GM12878 (cell line): Measurements from ENCODE around the gene KCNJ16. TPM values are rescaled to one million over a fixed set of nuclear protein-coding genes. Genes with fewer than 3 reads are reported as not detected.

Experiments
- ATAC-seq: fragments of 200-7000 bp; cut with Tn5 transposase; 3 replicates; pipeline ENCODE4 v1.9.1; 2020; ENCODE audit warnings: mild to moderate bottlenecking, moderate library complexity
- BruUV-seq: library from RNA; stranded (reverse); fragments of 400-500 nt; replicated peaks from 2 replicates; lab custom pipeline; 2021; lab: Mats Ljungman, UMichigan
- CTCF ChIA-PET: fragments of 300-600 bp; sonication (Branson Sonifier 250); formaldehyde crosslinking; extraction: SDS; loops from one replicate; lab custom pipeline; 2021; ENCODE audit warnings: inconsistent platforms; lab: Yijun Ruan, JAX
- POLR2A ChIA-PET: fragments of 350-600 bp; formaldehyde crosslinking; extraction: SDS; loops from one replicate; lab custom pipeline; 2021; ENCODE audit warnings: inconsistent platforms; lab: Charles Lee
- RAD21 ChIA-PET: fragments of 300-600 bp; sonication (Branson Sonifier 250); formaldehyde crosslinking; loops from one replicate; lab custom pipeline; 2023; ENCODE audit warnings: antibody characterized with exemption; ENCODE audit not compliant: unreplicated experiment; lab: Charles Lee
- SMC1A ChIA-PET: fragments of 300-600 bp; sonication (Branson Sonifier 250); formaldehyde crosslinking; loops from one replicate; lab custom pipeline; 2023; ENCODE audit not compliant: unreplicated experiment, uncharacterized antibody; lab: Charles Lee
- DNase-seq: peaks from one replicate; pipeline ENCODE4 v3.0.0-alpha.2; 2011; ENCODE audit warnings: low read depth, low spot score
- FAIRE-seq: peaks from 3 replicates; lab custom pipeline; 2011; peaks lifted over from hg19 to GRCh38; lab: Jason Lieb, UNC
- H2AFZ ChIP-seq: 2 replicates; pipeline ENCODE4 v1.6.0; 2011; ENCODE audit warnings: low read depth, low read length, control low read depth; ENCODE audit not compliant: control insufficient read depth
- H3K27ac ChIP-seq: 2 replicates; pipeline ENCODE4 v1.5.1; 2011; ENCODE audit warnings: control low read depth; ENCODE audit not compliant: control insufficient read depth, insufficient read depth
- H3K27me3 ChIP-seq, 2 experiments: replicated peaks in 1 of 2; 2 replicates each; pipeline versions ENCODE4 v1.6.0 to v1.6.1; 2011; ENCODE audit warnings: low read length in 1 of 2; ENCODE audit not compliant: control insufficient read depth in 2 of 2, insufficient read depth in 2 of 2
- H3K36me3 ChIP-seq, 2 experiments: 2 replicates each; pipeline ENCODE4 v1.5.1; 2011; ENCODE audit warnings: low read length in 1 of 2; ENCODE audit not compliant: control insufficient read depth in 2 of 2, insufficient read depth in 2 of 2
- H3K4me1 ChIP-seq: 2 replicates; pipeline ENCODE4 v1.6.1; 2011; ENCODE audit warnings: mild to moderate bottlenecking, low read length, moderate library complexity, mixed read lengths; ENCODE audit not compliant: control insufficient read depth, insufficient read depth
- H3K4me2 ChIP-seq: 2 replicates; pipeline ENCODE4 v1.6.0; 2011; ENCODE audit warnings: control low read depth; ENCODE audit not compliant: control insufficient read depth, insufficient read depth
- H3K4me3 ChIP-seq: fragments of 200-600 bp; sonication (generic); 2 replicates; pipeline ENCODE4 v1.5.1; 2016
- H3K79me2 ChIP-seq: 2 replicates; pipeline ENCODE4 v1.6.0; 2011; ENCODE audit warnings: low read length; ENCODE audit not compliant: control insufficient read depth, insufficient read depth
- H3K9ac ChIP-seq: 2 replicates; pipeline ENCODE4 v1.8.0; 2011; ENCODE audit warnings: low read length, control low read depth, mixed read lengths; ENCODE audit not compliant: control insufficient read depth, insufficient read depth
- H3K9me3 ChIP-seq: replicated peaks from 3 replicates; pipeline ENCODE4 v1.5.1; 2011; ENCODE audit warnings: mild to moderate bottlenecking, low read length; ENCODE audit not compliant: control insufficient read depth, insufficient read depth
- H4K20me1 ChIP-seq: 2 replicates; pipeline ENCODE4 v1.6.0; 2011; ENCODE audit not compliant: control insufficient read depth, insufficient read depth
- CBFB ChIP-seq: IDR thresholded peaks from 2 replicates; pipeline ENCODE4 v1.6.1; 2016; ENCODE audit warnings: antibody characterized with exemption, low read depth
- CUX1 ChIP-seq: IDR thresholded peaks from 2 replicates; pipeline ENCODE4 v1.6.1; 2012; ENCODE audit warnings: improper control_type of control experiment, low read depth, low read length; ENCODE audit not compliant: insufficient replicate concordance
- NKRF ChIP-seq: fragments of 450-650 bp; conservative IDR thresholded peaks from 2 replicates; pipeline ENCODE4 v1.6.1; 2017; ENCODE audit warnings: mild to moderate bottlenecking, moderate library complexity
- NR2C1 ChIP-seq: fragments of 450-650 bp; IDR thresholded peaks from 2 replicates; pipeline ENCODE4 v1.6.1; 2017; ENCODE audit warnings: antibody characterized with exemption, mild to moderate bottlenecking, moderate library complexity
- NR2F1 ChIP-seq: fragments of 450-650 bp; conservative IDR thresholded peaks from 2 replicates; pipeline ENCODE4 v1.6.1; 2017; ENCODE audit warnings: mild to moderate bottlenecking
- SREBF1 ChIP-seq: IDR thresholded peaks from 2 replicates; pipeline ENCODE4 v1.6.1; 2012; ENCODE audit warnings: mild to moderate bottlenecking, low read length
- ZBTB4 ChIP-seq: fragments of 450-650 bp; formaldehyde crosslinking; IDR thresholded peaks from 2 replicates; pipeline ENCODE4 v1.4.0; 2022; ENCODE audit warnings: mild to moderate bottlenecking, moderate library complexity
- ZNF592 ChIP-seq: fragments of 450-650 bp; IDR thresholded peaks from 2 replicates; pipeline ENCODE4 v1.6.1; 2017; ENCODE audit warnings: mild to moderate bottlenecking, moderate library complexity
- WGBS: methylation state at CpG from one replicate; pipeline ENCODE4 v1.1.6; 2016; ENCODE audit warnings: low lambda C conversion rate; ENCODE audit not compliant: insufficient replicate concordance, insufficient coverage; ENCODE audit errors: missing lambda C conversion rate; 5-methylcytosine and 5-hydroxymethylcytosine counted together
- in situ Hi-C: fragments of 300-500 bp; cut with MboI; formaldehyde crosslinking; loops from 9 replicates; pipeline ENCODE4 v1.14.3; 2018; ENCODE audit warnings: mixed read lengths
- intact Hi-C: fragments of 100-400 bp; cut with micrococcal nuclease; formaldehyde crosslinking; loops from one replicate; pipeline ENCODE4 v1.14.2; 2022; ENCODE audit not compliant: unreplicated experiment
- polyA plus RNA-seq, 11 experiments: library from polyadenylated mRNA; depleted of rRNA in 4 of 11; unstranded in 6 of 11; stranded (reverse) in 5 of 11; fragments of >200 nt; fragmentation: Nextera tagmentation in 4 of 11; fragmentation: Illumina TruSeq in 1 of 11; extraction: Ambion mirVana in 4 of 11; extraction: Trizol in 1 of 11; gene quantifications; 1 replicate in 1 of 11; 2 replicates in 10 of 11; pipeline versions ENCODE4 v1.2.1 to v1.2.3, GENCODE V29; 2011 to 2016; ENCODE audit warnings: inconsistent platforms in 2 of 11, missing spikeins in 2 of 11, low read depth in 1 of 11
- total RNA-seq, 4 experiments: library from RNA; depleted of rRNA in 3 of 4; stranded (reverse); fragments of >200 nt in 3 of 4; fragmentation: Illumina TruSeq in 1 of 4; extraction: Trizol in 1 of 4; gene quantifications; 2 replicates each; pipeline versions ENCODE4 v1.2.1 to v1.2.3, GENCODE V29; 2013 to 2021

Gene KCNJ16
- total and polyA plus RNA-seq, 10 of the 15 experiments (the other 5 are each of a cell fraction or from before 2014, with no cell fraction given): 0.08 to 0.24 (median 0.20) TPM; not detected in 7

- TF ChIP-seq NKRF: no peak
- TF ChIP-seq CUX1: no peak
- TF ChIP-seq SREBF1: no peak
Observed at GRCh38 chr17:70060415-70060814, 14.6 kb upstream of the KCNJ16 start (continued).

GRCh38 chr17:70067134-70067533 is 7.9 kb upstream of the KCNJ16 start:
- no peaks in the 10 kb centered on the region for H3K27me3 ChIP-seq
- H3K4me1 ChIP-seq: no peaks in the 10 kb centered on the region
- no peaks in the 10 kb centered on the region for H4K20me1 ChIP-seq
- POLR2A ChIA-PET: no interaction called here
- H2AFZ ChIP-seq: no peak overlapping the region
- no peak for ATAC-seq
- no peak for DNase-seq
- H3K4me3 ChIP-seq: no peak overlapping the region
- H3K79me2 ChIP-seq: no peaks in the 10 kb centered on the region
- no peaks in the 10 kb centered on the region for H3K36me3 ChIP-seq
- no peak overlapping the region for H3K27ac ChIP-seq
- in situ Hi-C loops: no loop called here
- SMC1A ChIA-PET: no interaction called here
- H3K4me2 ChIP-seq: no peak overlapping the region
- H3K9ac ChIP-seq: no peak overlapping the region
- CTCF ChIA-PET: interaction anchor here (0.9 kb wide), 1 partner anchor 8 kb away, joined by 3 read pairs; the partner anchor contains the start of gene KCNJ16
- H3K9me3 ChIP-seq: no peaks in the 10 kb centered on the region
- no TSS peak for BruUV-seq
- RAD21 ChIA-PET: no interaction called here
- no peak for FAIRE-seq
- WGBS: 9% methylated on average over 5 of the region's 5 CpGs
- intact Hi-C loops: no loop called here
- no peak for TF ChIP-seq NR2C1
- no peak for TF ChIP-seq ZNF592
- TF ChIP-seq CBFB: no peak
- no peak for TF ChIP-seq ZBTB4 (CRISPR knock-in tag)
- no peak for TF ChIP-seq NR2F1
